A549 (cell line): ENCODE results near the gene TAF10. TPM values are rescaled to one million over a fixed set of nuclear protein-coding genes. Genes with fewer than 3 reads are reported as not detected.

Source experiments
- ATAC-seq, 2 experiments: fragments of 200-7000 bp in 1 of 2; fragments of >200 bp in 1 of 2; cut with Nextera tagmentation in 1 of 2; cut with Tn5 transposase in 1 of 2; 3 replicates each; pipeline versions ENCODE4 v1.8.0 to v1.9.1; 2018 to 2020; ENCODE audit warnings: mild to moderate bottlenecking in 1 of 2, moderate library complexity in 1 of 2
- CTCF ChIA-PET: fragments of 300-600 bp; sonication (Branson Sonifier 250); formaldehyde crosslinking; extraction: SDS; loops from one replicate; lab custom pipeline; 2021; ENCODE audit warnings: antibody characterized with exemption, inconsistent platforms; lab: Yijun Ruan, JAX
- POLR2A ChIA-PET: fragments of 350-600 bp; formaldehyde crosslinking; extraction: SDS; loops from one replicate; lab custom pipeline; 2021; ENCODE audit warnings: antibody characterized with exemption, inconsistent platforms; lab: Yijun Ruan, JAX
- DNase-seq, 2 experiments: peaks; one replicate each; pipeline versions ENCODE4 v3.0.0 to v3.0.0-alpha.2; 2011 to 2016; ENCODE audit warnings: low read depth in 1 of 2, low spot score in 1 of 2
- FAIRE-seq: peaks from 2 replicates; lab custom pipeline; 2011; peaks lifted over from hg19 to GRCh38; lab: Jason Lieb, UNC
- H3K27ac ChIP-seq, 2 experiments: fragments of >200 bp; sonication (Bioruptor Twin); formaldehyde crosslinking; 3 replicates each; pipeline ENCODE4 v1.5.1; 2016 to 2017
- H3K4me1 ChIP-seq: fragments of >200 bp; sonication (Bioruptor Twin); formaldehyde crosslinking; 3 replicates; pipeline ENCODE4 v1.6.1; 2016
- H3K4me2 ChIP-seq: fragments of >200 bp; sonication (Bioruptor Twin); formaldehyde crosslinking; 3 replicates; pipeline ENCODE4 v1.6.1; 2016
- H3K4me3 ChIP-seq: fragments of >200 bp; sonication (Bioruptor Twin); formaldehyde crosslinking; 3 replicates; pipeline ENCODE4 v1.5.1; 2016
- H3K9me3 ChIP-seq: fragments of >200 bp; sonication (Bioruptor Twin); formaldehyde crosslinking; 3 replicates; pipeline ENCODE4 v1.6.1; 2016
- ATOH8 ChIP-seq: fragments of 250-450 bp; sonication (Bioruptor Pico); IDR thresholded peaks from 2 replicates; pipeline ENCODE4 v1.5.0; 2020; ENCODE audit warnings: low read depth, mild to moderate bottlenecking, moderate library complexity
- BCL3 ChIP-seq: fragments of >200 bp; sonication (Bioruptor Twin); formaldehyde crosslinking; IDR thresholded peaks from 3 replicates; pipeline ENCODE4 v1.6.1; 2016
- CEBPB ChIP-seq, 2 experiments: fragments of >200 bp in 1 of 2; sonication (Bioruptor Twin) in 1 of 2; formaldehyde crosslinking in 1 of 2; IDR thresholded peaks; 2 replicates each; pipeline ENCODE4 v1.6.1; 2012 to 2016
- CHD4 ChIP-seq: fragments of 200-600 bp; sonication (generic); IDR thresholded peaks from 2 replicates; pipeline ENCODE4 v1.6.1; 2016; ENCODE audit warnings: antibody characterized with exemption, mild to moderate bottlenecking, borderline replicate concordance
- EHMT2 ChIP-seq: fragments of 200-600 bp; sonication (generic); IDR thresholded peaks from 2 replicates; pipeline ENCODE4 v1.6.1; 2016; ENCODE audit warnings: antibody characterized with exemption, low read depth, mild to moderate bottlenecking, moderate library complexity
- FOSL2 ChIP-seq, 2 experiments: fragments of 450-650 bp in 1 of 2; fragments of >200 bp in 1 of 2; sonication (Bioruptor Twin) in 1 of 2; formaldehyde crosslinking; IDR thresholded peaks; 2 replicates each; pipeline versions ENCODE4 v1.5.0 to v1.6.1; 2016 to 2020; ENCODE audit warnings: mild to moderate bottlenecking in 1 of 2, moderate library complexity in 1 of 2
- GATA3 ChIP-seq: IDR thresholded peaks from 2 replicates; pipeline ENCODE4 v1.6.1; 2012; ENCODE audit warnings: borderline replicate concordance
- HDAC2 ChIP-seq: fragments of 200-600 bp; sonication (generic); IDR thresholded peaks from 2 replicates; pipeline ENCODE4 v1.6.1; 2016
- HES2 ChIP-seq: fragments of >200 bp; sonication (Bioruptor Twin); formaldehyde crosslinking; IDR thresholded peaks from 2 replicates; pipeline ENCODE4 v1.6.1; 2016
- HOXB5 ChIP-seq: fragments of 250-450 bp; sonication (Bioruptor Pico); IDR thresholded peaks from 2 replicates; pipeline ENCODE4 v1.5.0; 2020; ENCODE audit warnings: mild to moderate bottlenecking, moderate library complexity
- JUN ChIP-seq, 2 experiments: fragments of >200 bp; sonication (Bioruptor Twin); formaldehyde crosslinking; IDR thresholded peaks; 2 replicates in 1 of 2; 3 replicates in 1 of 2; pipeline ENCODE4 v1.6.1; 2016 to 2017
- JUNB ChIP-seq: fragments of >200 bp; sonication (Bioruptor Twin); formaldehyde crosslinking; IDR thresholded peaks from 2 replicates; pipeline ENCODE4 v1.6.1; 2016
- MAFK ChIP-seq: fragments of 450-650 bp; IDR thresholded peaks from 2 replicates; pipeline ENCODE4 v1.6.1; 2014; ENCODE audit not compliant: partially characterized antibody
- MAX ChIP-seq: IDR thresholded peaks from 2 replicates; pipeline ENCODE4 v1.6.1; 2012
- MYC ChIP-seq: IDR thresholded peaks from 2 replicates; pipeline ENCODE4 v1.6.1; 2012; ENCODE audit warnings: mild to moderate bottlenecking, inconsistent platforms, low read length, improper control_type of control experiment, borderline replicate concordance
- NFE2L2 ChIP-seq: fragments of 150-350 bp; conservative IDR thresholded peaks from 2 replicates; pipeline ENCODE4 v1.6.1; 2014; ENCODE audit warnings: low read length
- POLR2A ChIP-seq: IDR thresholded peaks from 2 replicates; pipeline ENCODE4 v1.6.1; 2012; ENCODE audit warnings: mild to moderate bottlenecking, low read length
- RCOR1 ChIP-seq: fragments of 150-350 bp; IDR thresholded peaks from 2 replicates; pipeline ENCODE4 v1.6.1; 2014; ENCODE audit warnings: antibody characterized with exemption, low read length, low read depth
- RNF2 ChIP-seq: fragments of 200-600 bp; sonication (generic); IDR thresholded peaks from 2 replicates; pipeline ENCODE4 v1.6.1; 2016; ENCODE audit warnings: low read depth, mild to moderate bottlenecking, antibody characterized with exemption, moderate library complexity, borderline replicate concordance
- SMC3 ChIP-seq: fragments of >200 bp; sonication (Bioruptor Twin); formaldehyde crosslinking; IDR thresholded peaks from 3 replicates; pipeline ENCODE4 v1.6.1; 2018; ENCODE audit warnings: inconsistent platforms
- TFCP2L1 ChIP-seq: fragments of 250-450 bp; sonication (Bioruptor Pico); IDR thresholded peaks from 2 replicates; pipeline ENCODE4 v1.5.0; 2021; ENCODE audit warnings: mild to moderate bottlenecking
- TP53 ChIP-seq: fragments of 250-450 bp; sonication (Bioruptor Pico); IDR thresholded peaks from 2 replicates; pipeline ENCODE4 v1.5.0; 2021; ENCODE audit warnings: mild to moderate bottlenecking, moderate library complexity
- USF2 ChIP-seq: fragments of 450-650 bp; IDR thresholded peaks from 2 replicates; pipeline ENCODE4 v1.6.1; 2014; ENCODE audit warnings: antibody characterized with exemption
- ZC3H11A ChIP-seq: fragments of 450-650 bp; IDR thresholded peaks from 2 replicates; pipeline ENCODE4 v1.6.1; 2014; ENCODE audit warnings: antibody characterized with exemption, mild to moderate bottlenecking
- ZFP36 ChIP-seq: fragments of 450-650 bp; IDR thresholded peaks from 2 replicates; pipeline ENCODE4 v1.6.1; 2014; ENCODE audit warnings: borderline replicate concordance; ENCODE audit not compliant: partially characterized antibody
- ZSCAN20 ChIP-seq: fragments of 250-450 bp; sonication (Bioruptor Pico); IDR thresholded peaks from 2 replicates; pipeline ENCODE4 v1.8.0; 2022; ENCODE audit warnings: mild to moderate bottlenecking, moderate library complexity
- WGBS: methylation state at CpG from one replicate; pipeline ENCODE4 v1.1.6; 2017; ENCODE audit errors: missing lambda C conversion rate; 5-methylcytosine and 5-hydroxymethylcytosine counted together
- polyA plus RNA-seq, 4 experiments: library from polyadenylated mRNA; depleted of rRNA in 3 of 4; stranded (reverse); fragments of >200 nt; fragmentation: RNase III in 1 of 4; extraction: RNeasy Plus Mini Kit Qiagen cat#74134 plus additional on column Dnase treatment in 1 of 4; gene quantifications; 2 replicates in 3 of 4; 3 replicates in 1 of 4; pipeline ENCODE4 v1.2.3, GENCODE V29; 2011 to 2017

TAF10 gene
- polyA plus RNA-seq, 2 of the 4 experiments (the other 2 are of a cell fraction): 135 to 174 TPM

- no peak for TF ChIP-seq MAX
- TF ChIP-seq BCL3: no peak
- TF ChIP-seq GATA3: no peak
- TF ChIP-seq ATOH8 (CRISPR knock-in tag): no peak
- no peak for TF ChIP-seq ZFP36
- TF ChIP-seq, all 56 proteins: peak for 0
Measured at GRCh38 chr11:6646071-6646470, 34.1 kb upstream of the TAF10 start (continued).

- FAIRE-seq: no peak
- POLR2A ChIA-PET: no interaction called here
- H3K4me2 ChIP-seq: no peak overlapping the region
- no peak overlapping the region for H3K27ac ChIP-seq
- no peaks in the 10 kb centered on the region for H3K9me3 ChIP-seq
- no peak for TF ChIP-seq USF2
- TF ChIP-seq JUNB: no peak
- no peak for TF ChIP-seq ATOH8 (CRISPR knock-in tag)
- no peak for TF ChIP-seq CEBPB (IDR thresholded peaks at IDR 0.05)
- TF ChIP-seq JUN (IDR thresholded peaks at IDR 0.05): no peak
- TF ChIP-seq MYC: no peak
- no peak for TF ChIP-seq CHD4
- TF ChIP-seq RNF2: no peak
- TF ChIP-seq MAFK: no peak
- no peak for TF ChIP-seq ZC3H11A
- no peak for TF ChIP-seq TFCP2L1 (CRISPR knock-in tag)
- TF ChIP-seq HES2: no peak
- TF ChIP-seq EHMT2: no peak
- TF ChIP-seq TP53 (CRISPR knock-in tag): no peak
- no peak for TF ChIP-seq HOXB5 (CRISPR knock-in tag)
- no peak for TF ChIP-seq ZFP36
- no peak for TF ChIP-seq ZSCAN20
- TF ChIP-seq POLR2A: no peak
- TF ChIP-seq, all 56 proteins: peak for 0
- CTCF ChIA-PET: interaction anchor here (1.0 to 1.7 kb wide), 2 partner anchors 11 to 40 kb away, joined by 3 to 4 read pairs; partner anchors contain the start of gene MRPL17
- 43% methylated on average over 7 of the region's 7 CpGs for WGBS
- no peak for DNase-seq
- Histone ChIP-seq H3K4me3 (no peak overlapping the region), H3K4me1 (no peaks in the 10 kb centered on the region)
- ATAC-seq: no peak
Measured at GRCh38 chr11:6642957-6643356, 30.9 kb upstream of the TAF10 start.

- no peaks in the 10 kb centered on the region for H3K9me3 ChIP-seq
- TF ChIP-seq FOSL2 (IDR thresholded peaks at IDR 0.05): no peak
- TF ChIP-seq FOSL2 (CRISPR knock-in tag; IDR thresholded peaks at IDR 0.05): no peak
- TF ChIP-seq USF2: no peak
- TF ChIP-seq NFE2L2: no peak
- TF ChIP-seq RCOR1: no peak
- no peak for TF ChIP-seq SMC3
- TF ChIP-seq GATA3: no peak
- no peak for TF ChIP-seq ZSCAN20
- TF ChIP-seq HDAC2: no peak
- no peak for TF ChIP-seq MAFK
- no peak for TF ChIP-seq TP53 (CRISPR knock-in tag)
- no peak for TF ChIP-seq CHD4
- TF ChIP-seq, all 56 proteins: peak for 0
- ATAC-seq (no peak), DNase-seq (no peak), FAIRE-seq (no peak)
- H3K27ac ChIP-seq: no peak overlapping the region
- POLR2A ChIA-PET: no interaction called here
- H3K4me3 ChIP-seq: no peak overlapping the region
- no peaks in the 10 kb centered on the region for H3K4me1 ChIP-seq
- no peak overlapping the region for H3K4me2 ChIP-seq
- WGBS: 71% methylated on average over 26 of the region's 26 CpGs
- CTCF ChIA-PET: interaction anchor here (1.3 to 1.4 kb wide), 2 partner anchors 10 to 21 kb away, joined by 3 to 5 read pairs; no protein-coding TSS in a partner anchor
Measured at GRCh38 chr11:6640985-6641701, 29.1 kb upstream of the TAF10 start.
